GM21576 (cell line): ENCODE measurements around the gene FCHSD2.

Experiments used
- ATAC-seq: cut with Tn5 transposase; IDR thresholded peaks from one replicate; pipeline ENCODE4 v1.9.1; 2021; ENCODE audit warnings: mild to moderate bottlenecking, moderate library complexity; ENCODE audit not compliant: unreplicated experiment

FCHSD2 gene

DNA sequence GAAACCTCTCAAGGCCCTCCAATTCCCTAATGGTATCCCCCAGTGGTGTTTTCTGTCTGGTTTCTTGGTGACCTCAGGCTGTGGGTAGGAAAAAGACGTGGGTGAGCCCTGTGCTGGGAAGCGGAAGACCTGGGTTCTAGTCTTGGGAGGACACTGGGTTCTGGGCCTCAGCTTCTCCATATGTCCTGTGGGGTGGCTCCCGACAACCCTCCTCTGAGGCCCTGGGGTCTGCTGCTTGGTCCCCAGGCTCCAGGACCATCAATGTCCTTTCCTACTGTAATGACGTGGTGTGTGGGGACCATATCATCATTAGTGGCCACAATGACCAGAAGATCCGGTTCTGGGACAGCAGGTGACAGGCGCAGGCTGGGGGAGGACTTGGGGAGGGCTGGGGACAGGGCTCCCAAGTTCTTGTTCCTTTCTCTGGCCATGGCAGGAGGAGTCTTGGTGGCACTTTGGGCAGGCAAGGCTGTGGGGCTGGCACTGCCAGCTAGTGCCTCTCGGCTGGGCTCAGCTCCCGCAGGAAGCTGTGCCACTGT, 315.1 kb downstream of the FCHSD2 start:
- ATAC-seq, result no peak

DNA sequence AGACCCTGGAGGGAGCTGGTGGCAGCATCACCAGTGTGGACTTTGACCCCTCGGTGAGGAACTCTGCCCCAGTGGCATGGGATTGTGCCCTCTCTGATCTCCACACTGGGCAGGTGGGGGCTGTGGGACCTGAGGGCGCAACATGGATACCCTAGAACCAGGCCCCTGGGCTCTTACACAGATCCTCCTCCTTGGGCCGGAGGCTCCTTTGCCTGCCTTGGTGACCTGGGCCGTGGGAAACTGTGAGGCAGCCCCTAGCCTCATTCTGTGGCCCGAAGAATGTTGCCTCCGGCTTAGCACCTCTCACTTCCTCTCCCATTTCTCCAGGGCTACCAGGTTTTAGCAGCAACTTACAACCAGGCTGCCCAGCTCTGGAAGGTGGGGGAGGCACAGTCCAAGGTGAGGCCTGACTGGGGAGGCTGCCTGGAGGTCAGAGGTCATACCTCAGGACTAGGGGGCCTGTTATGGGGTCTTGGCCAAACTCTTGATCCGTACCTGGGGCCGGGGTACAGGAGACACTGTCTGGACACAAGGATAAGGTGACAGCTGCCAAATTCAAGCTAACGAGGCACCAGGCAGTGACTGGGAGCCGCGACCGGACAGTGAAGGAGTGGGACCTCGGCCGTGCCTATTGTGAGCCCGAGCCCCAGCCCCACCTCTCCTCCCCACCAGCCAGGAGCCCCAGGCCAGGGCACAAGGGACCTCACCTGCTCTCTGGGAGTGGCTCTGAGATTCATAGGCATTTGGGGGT, 315.8 kb downstream of the FCHSD2 start:
- ATAC-seq, result no peak

DNA sequence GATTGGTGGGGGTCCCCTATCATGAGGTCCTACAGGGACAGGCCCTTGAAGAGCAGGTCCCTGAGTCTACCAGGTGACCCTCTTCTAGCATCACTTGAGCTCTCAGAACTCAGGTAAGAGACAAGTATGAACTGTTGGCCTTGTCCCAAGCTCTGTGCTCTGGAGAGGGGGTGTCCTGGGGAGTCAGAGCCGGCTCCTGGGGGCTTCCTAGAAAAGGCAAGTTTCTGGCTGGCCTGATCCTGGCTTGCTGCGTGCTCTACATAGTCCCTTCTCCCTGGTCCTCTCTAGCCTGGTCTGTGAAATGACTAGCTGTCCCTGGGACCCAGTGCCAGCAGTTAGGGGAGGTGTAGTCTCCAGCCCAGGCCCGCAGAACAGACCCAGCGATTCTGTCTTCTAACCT, 316.5 kb downstream of the FCHSD2 start:
- no peak for ATAC-seq

DNA sequence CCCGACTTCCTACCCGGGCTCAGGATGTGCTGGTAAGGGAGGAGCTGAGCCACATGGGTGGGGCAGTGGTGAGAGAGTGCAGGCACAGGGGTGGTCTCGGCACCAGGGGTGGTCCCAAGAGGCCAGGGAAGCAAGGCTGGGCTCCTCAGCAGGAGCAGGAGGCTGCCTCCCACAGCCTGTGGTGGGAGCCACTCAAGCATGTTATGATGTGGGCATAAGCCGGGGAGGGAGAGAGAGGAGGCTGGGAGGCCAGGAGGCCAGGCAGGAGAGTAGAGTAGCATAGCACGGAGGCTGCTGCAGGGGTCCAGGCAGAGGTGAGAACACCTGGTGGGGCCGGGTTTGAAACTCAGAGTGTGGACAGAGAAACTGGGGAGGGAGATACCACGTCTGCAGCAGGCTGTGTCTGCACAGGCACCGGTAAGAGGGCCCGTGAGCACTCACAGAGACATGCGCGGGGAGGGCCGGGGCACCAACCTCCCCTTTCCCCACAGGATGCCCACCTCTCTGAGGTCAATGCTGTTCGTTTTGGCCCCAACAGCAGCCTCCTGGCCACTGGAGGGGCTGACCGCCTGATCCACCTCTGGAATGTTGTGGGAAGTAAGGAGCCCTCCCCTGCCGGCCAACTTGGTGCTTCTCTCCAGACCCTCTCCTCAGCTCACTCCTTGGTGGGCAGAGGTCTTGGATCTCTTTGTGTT, 317.2 kb downstream of the FCHSD2 start:
- ATAC-seq, result no peak

DNA sequence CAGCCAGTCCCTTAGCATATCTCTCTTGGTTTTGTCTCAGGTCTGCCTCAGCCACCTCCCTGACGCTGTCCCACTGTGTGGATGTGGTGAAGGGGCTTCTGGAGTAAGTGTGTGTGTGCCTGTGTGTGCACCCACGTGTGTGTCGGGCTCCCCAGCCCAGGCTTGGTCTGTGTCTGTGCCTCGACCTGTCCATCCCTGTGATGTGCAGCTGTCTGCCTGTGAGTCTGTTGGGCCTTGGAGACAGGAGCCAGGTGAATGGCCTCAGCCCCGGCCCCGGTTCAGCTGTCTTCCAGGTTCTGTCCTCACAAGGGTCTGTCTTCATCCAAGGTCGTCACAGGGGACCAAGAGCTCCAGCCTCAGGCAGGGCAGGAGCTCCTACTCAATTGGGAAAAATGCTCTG, 318.1 kb downstream of the FCHSD2 start:
- no peak for ATAC-seq

DNA sequence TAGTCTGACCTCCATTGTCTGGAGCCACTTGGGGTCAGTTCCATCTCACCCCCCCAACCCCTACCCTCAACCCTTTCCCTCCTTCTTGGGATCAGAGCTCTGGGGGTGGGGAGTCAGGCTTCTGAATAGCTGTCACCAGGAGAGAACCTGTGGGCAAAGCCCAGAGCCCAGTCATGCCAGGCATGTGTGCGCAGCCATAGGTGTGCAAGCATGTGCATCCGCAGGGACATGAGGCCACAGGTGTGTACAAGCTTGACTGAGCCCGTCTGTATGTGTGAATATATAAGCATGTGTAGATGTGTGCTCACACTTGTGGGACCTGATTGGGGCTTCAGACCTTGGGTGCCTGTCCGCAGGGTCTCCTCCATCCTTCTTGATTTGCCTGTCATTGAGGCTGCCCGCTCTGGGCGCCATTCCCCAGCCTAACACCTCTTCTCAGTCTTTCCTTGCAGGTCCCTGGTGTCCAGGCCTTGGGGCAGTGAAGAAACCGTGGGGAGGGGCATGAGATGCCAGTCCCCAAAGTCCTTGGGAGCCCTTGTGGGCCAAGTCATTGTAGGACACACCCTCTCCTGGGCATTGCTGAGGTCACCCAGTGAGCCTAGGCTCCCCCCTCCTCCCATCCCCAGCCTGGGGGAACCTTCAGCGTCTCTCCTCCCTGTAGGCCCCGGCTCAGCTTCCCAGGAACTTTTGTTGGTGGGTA, 318.9 kb downstream of the FCHSD2 start:
- ATAC-seq, result no peak

DNA sequence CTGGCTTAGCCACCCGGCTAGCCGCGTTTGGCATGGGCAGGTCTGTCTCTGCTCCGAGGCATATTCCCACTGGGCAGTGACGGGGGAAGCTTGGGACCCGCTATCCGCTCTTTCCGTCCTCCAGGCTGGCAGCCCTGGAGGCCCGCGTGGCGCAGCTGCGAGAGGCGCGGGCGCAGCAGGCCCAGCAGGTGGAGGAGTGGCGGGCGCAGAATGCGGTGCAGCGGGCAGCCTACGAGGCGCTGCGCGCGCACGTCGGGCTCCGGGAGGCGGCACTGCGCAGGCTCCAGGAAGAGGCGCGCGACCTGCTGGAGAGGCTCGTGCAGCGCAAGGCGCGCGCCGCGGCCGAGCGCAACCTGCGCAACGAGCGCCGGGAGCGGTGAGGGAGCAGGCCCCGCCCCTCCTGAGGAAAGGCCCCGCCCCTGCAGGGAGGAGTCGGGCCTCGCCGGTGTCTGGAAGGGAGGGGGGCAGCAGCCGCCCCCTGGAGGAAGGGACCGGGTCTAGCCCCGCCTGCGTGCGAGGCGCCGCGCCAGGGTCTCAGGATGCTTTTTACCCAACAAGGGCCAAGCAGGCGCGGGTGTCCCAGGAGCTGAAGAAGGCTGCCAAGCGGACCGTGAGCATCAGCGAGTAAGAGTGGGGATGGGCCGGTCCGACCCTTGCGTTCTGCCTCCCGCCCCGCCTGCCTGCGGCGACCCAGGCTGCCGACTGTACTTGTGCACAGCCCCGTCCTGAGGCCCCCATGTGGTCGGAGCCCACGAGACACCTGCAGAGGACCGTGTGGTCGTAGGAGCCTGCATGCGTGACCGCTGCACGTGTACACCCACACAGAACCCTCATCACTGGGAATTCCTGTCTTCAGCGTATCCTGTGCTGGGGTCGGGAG, 320.0 kb downstream of the FCHSD2 start:
- ATAC-seq, result no peak

DNA sequence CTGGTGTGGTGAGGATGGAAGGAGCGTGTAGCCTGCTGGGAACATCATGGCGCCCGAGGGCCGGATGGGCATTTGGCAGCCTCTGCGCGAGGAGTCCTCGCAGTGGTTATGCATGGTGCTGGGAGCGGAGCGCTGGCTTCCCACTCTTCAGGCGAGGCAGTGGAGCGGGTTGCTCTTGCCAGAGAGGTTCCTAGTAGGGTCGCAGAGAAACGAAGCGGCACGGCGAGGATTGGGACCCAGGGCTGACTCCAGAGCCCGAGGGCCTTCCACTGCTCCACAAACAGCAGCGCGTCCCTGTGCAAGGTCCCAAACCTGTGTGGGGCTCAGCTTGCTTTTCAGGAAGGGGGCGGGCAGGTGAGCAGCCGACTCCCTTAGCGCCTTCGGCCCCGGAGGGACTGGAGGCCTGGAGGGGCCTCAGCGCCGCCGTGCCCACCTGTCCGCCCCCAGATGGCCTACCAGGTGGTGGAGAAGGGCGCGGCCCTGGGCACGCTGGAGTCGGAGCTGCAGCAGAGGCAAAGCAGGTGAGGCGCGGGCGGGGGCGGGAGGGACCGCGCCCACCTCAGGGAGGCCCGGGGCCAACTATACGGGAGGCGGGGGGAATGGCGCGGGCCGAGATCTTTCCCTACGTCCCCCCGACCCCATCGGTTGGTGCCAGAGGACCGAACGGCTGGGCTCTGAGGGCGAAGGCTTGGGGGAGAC, 320.7 kb downstream of the FCHSD2 start:
- no peak for ATAC-seq

DNA sequence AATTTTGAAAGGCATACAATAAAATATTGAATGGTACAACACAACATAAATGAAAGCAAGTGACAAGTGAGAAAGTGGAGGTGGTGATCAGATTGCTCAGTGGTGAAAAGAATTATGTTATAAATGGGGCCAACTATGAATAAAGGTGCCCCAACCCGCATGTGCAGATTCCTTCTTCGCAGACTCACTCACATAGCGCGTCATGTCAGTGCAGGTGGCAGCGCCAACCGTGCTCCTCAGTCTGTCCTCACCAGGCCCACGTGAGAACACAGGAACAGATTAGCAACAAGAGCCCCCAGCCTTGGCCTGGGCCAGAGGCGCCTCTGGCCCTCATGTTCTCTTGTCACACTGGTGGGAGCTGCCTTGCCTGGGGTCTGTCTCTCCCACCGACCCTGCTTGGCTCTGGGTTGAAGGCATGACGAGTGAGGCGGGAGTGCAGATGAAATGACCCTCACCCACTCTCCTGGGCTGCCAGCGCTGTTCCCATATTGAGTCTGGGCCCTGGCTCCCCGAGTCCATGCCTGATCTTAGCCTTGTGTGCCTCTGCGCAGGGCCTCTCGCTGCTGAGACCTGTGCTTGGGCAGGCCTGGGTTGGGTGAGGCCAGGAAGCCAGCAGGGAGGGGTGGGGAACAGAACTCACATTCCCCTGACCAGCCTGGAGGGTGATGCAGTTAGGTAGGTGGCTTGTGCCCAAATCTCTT, 321.5 kb downstream of the FCHSD2 start:
- no peak for ATAC-seq

DNA sequence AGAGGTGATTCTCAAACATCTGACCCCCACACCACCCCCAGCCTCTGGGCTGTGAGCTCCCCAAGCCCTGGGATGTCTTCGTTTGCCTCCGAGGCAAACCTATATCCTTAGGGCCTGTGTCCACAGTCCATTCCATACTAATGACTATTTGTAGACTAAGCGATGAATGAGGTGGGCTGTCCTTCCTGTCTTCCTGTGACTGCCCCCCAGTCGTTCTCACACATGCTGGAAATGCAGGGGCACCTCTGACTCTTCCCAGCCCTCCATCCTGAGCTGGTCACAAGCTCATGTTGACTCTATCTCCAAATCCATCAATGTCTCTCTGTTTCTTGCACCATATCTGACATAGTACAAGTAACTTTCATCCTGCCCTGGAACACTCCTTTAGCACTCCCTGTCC, 323.1 kb downstream of the FCHSD2 start:
- no peak for ATAC-seq

DNA sequence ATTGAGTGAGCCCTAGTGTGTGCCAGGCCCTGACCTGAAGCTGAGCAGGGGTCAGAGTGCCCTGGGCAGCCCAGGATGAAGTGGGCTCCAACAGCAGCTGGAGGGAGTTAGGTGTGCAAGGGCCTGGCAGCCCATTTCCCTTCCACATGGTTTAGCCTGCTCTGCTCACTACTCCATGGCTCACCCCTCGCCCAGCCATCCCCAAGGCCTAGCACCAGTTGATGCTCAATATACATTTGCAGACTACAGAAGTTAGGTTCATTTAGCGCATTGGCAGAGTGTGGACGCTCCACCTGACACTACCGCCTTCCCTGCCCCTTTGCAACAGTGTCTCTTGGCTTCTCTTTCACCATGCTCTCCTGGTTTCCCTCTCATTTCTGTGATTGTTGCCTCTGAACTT, 324.2 kb downstream of the FCHSD2 start:
- no peak for ATAC-seq

DNA sequence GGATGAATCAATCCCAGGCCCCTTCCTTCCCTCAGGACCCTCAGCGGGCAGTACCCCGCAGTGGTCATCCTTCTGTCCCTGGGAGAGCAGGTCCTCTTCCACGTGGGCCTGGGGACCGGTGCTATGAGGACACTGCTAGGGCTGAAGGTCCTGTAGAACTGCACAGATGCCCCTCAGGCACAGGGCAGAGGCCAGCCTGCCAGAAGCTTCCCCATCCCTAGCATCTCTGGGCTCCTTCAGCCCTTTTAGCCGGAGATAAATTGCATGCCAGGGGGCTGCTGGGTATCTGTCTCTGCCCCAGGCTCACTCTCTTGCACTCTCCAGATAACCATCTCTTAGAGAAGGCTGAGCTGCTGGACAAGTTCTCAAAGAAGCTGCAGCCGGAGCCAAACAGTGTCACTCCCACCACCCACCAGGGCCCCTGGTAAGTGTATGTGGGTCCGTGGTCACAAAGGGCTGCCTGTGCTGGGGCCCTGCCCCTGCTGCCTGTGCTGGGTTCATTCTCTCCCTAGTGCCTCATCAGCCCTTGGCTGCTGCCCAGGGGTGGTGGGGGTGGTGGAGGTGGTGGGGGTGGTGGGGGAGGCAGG, 325.6 kb downstream of the FCHSD2 start:
- no peak for ATAC-seq

DNA sequence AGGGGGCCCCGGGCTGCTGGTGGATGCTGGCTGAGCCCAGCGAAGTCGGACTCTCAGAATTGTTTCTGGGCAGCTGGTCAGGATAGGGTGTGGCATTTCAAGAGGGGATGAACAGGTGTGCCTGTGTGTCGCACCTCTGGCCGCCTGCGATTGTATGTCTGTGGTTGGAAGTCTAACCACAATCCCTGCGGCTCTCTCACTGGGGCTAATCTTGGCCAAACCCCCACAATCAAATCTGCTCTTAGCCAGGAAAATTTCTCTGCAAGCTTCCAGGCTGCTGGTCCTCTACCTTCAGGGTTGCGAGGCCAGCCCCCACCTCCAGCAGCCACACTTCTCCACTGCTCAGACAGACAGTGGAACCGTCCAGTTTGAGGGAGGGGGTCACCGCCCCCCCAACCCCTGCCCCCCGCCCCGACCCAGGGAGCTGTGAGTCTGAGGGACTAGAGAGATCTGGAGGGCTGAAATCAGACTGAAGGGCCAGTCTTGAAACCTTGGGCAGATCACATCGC, 327.0 kb downstream of the FCHSD2 start:
- no peak for ATAC-seq

DNA sequence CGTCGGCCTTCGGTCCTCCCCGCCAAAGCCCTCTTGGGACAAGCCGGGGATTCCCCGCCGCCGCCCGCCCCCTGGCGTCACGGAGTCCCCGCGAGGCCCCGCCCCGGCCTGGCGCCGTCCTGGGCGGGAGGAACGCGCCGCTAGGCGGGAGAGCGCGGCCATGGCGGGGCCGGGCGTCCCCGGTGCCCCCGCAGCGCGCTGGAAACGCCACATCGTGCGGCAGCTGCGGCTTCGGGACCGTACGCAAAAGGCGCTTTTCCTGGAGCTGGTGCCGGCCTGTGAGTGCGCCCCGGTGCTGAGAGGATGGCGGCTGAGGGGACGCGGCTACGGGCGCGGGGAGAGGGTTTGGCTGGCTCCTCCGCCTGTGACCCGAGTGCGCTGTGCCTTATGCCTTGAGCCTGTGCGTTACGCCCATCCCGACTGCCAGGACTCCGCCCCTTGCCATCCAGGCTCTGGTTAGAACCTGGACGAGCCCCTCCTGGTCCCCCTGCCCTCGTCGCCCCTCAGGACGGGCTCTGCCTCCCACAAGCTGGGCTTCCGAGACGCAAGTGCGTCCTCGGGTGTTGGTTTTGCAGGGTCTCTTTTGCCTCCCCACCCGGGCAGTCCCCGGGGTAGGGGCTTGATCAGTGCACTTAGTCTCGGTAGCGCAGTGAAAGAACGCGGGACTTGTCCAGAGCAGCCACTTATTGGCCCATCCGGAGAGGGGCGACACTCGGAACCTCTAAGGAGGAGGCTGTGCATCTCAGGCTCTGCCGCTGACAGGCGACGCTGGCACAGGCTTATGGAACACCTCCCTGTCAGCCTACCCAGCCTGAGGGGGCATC, 327.6 kb downstream of the FCHSD2 start, which contains the start of gene ATG16L2:
TSS of gene ATG16L2 (plus strand) at position 126 of the 824 bp plus-strand sequence. CDS start at position 161, 35 bp downstream.
- ATAC-seq, result peak; percentile 55

DNA sequence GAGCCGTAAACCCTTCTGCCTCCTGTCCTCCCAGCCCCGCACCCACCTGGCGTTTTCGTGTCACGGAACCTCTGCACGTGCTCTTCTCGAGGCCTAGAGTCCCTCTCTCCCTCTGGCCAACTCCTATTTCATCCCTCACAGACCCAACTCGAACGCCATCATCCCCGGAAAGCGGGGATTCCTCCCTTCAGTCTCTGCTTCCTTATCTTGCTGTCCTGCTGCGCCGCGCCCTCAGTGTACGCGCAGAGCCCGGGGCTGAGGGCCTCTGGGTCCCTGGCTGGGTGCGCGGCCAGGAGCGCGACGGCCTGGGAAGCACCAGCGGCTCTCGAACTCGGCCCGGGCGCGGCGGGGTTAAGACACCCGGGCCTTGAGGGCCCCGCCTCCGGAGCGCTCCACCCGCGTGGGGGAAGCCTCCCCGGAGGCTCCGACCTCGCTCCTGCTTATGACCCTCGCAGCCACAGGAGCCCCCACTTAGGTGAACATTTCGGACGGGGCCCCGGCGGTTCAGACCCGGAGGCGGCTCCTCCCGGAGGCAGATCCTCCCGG, 328.3 kb downstream of the FCHSD2 start:
- peak; percentile 39 for ATAC-seq

DNA sequence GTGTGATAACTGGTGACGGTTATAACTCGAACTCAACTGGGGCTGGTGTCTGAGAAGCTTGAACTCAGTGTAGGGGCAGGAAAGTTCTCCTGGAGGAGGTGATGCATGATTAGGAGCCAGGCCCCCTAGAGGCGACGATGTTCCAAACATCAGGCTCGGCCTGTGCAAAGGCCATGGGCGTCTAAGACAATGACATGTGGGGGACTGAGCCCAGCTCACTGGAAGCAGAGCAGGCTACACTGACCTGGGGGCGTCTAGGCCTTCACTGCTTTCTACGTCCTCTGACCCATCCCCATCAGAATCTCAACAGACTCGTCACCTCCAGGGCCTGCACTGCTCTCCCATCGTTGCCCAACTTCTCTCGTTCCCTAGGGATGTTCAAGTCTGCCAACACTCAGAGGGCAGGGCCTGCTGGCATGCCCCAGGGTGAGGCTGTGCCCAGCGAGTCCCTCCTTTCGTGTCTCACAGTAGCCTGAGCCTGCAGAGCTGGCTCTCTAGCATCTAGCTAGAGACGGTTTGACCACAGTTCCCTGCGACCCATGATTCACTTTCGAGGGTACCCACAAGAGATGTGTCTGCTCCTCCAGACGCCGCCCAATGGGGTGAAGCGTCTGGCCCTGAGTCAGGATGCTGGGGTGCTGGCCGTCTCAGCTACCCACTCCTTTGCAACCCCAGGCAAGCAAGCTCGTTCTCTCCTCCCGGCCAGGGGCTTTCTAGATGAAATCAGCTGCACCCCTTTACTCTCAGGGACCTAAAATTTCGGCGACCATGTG, 329.0 kb downstream of the FCHSD2 start:
- no peak for ATAC-seq

DNA sequence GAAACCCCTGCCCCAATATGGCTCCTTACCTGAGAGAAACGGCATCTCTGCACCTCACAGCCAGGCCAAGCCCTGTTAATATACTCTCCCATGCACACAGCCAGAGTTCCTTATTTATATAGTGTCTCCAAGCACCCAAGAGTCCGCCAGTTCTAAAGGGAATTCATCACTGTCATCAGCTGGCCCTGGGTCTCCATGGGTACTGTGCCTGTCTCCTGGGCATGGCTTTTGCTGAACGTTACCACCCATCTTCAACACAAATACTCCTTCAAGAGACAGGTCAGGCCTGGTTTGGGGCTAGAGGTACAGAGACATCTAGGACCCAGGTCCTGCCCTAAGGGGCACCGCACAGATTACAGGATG, 329.5 kb downstream of the FCHSD2 start:
- ATAC-seq, result no peak
